GM12878 (cell line): Measurements from ENCODE around the gene LTB4R2. TPM values are rescaled to one million over a fixed set of nuclear protein-coding genes. Genes with fewer than 3 reads are reported as not detected.

Source experiments
- ATAC-seq: fragments of 200-7000 bp; cut with Tn5 transposase; 3 replicates; pipeline ENCODE4 v1.9.1; 2020; ENCODE audit warnings: mild to moderate bottlenecking, moderate library complexity
- BruUV-seq: library from RNA; stranded (reverse); fragments of 400-500 nt; replicated peaks from 2 replicates; lab custom pipeline; 2021; lab: Mats Ljungman, UMichigan
- CTCF ChIA-PET: fragments of 300-600 bp; sonication (Branson Sonifier 250); formaldehyde crosslinking; extraction: SDS; loops from one replicate; lab custom pipeline; 2021; ENCODE audit warnings: inconsistent platforms; lab: Yijun Ruan, JAX
- POLR2A ChIA-PET: fragments of 350-600 bp; formaldehyde crosslinking; extraction: SDS; loops from one replicate; lab custom pipeline; 2021; ENCODE audit warnings: inconsistent platforms; lab: Charles Lee
- RAD21 ChIA-PET: fragments of 300-600 bp; sonication (Branson Sonifier 250); formaldehyde crosslinking; loops from one replicate; lab custom pipeline; 2023; ENCODE audit warnings: antibody characterized with exemption; ENCODE audit not compliant: unreplicated experiment; lab: Charles Lee
- SMC1A ChIA-PET: fragments of 300-600 bp; sonication (Branson Sonifier 250); formaldehyde crosslinking; loops from one replicate; lab custom pipeline; 2023; ENCODE audit not compliant: unreplicated experiment, uncharacterized antibody; lab: Charles Lee
- DNase-seq: peaks from one replicate; pipeline ENCODE4 v3.0.0-alpha.2; 2011; ENCODE audit warnings: low read depth, low spot score
- FAIRE-seq: peaks from 3 replicates; lab custom pipeline; 2011; peaks lifted over from hg19 to GRCh38; lab: Jason Lieb, UNC
- H2AFZ ChIP-seq: 2 replicates; pipeline ENCODE4 v1.6.0; 2011; ENCODE audit warnings: low read depth, low read length, control low read depth; ENCODE audit not compliant: control insufficient read depth
- H3K27ac ChIP-seq: 2 replicates; pipeline ENCODE4 v1.5.1; 2011; ENCODE audit warnings: control low read depth; ENCODE audit not compliant: control insufficient read depth, insufficient read depth
- H3K27me3 ChIP-seq, 2 experiments: replicated peaks in 1 of 2; 2 replicates each; pipeline versions ENCODE4 v1.6.0 to v1.6.1; 2011; ENCODE audit warnings: low read length in 1 of 2; ENCODE audit not compliant: control insufficient read depth in 2 of 2, insufficient read depth in 2 of 2
- H3K36me3 ChIP-seq, 2 experiments: 2 replicates each; pipeline ENCODE4 v1.5.1; 2011; ENCODE audit warnings: low read length in 1 of 2; ENCODE audit not compliant: control insufficient read depth in 2 of 2, insufficient read depth in 2 of 2
- H3K4me1 ChIP-seq: 2 replicates; pipeline ENCODE4 v1.6.1; 2011; ENCODE audit warnings: mild to moderate bottlenecking, low read length, moderate library complexity, mixed read lengths; ENCODE audit not compliant: control insufficient read depth, insufficient read depth
- H3K4me2 ChIP-seq: 2 replicates; pipeline ENCODE4 v1.6.0; 2011; ENCODE audit warnings: control low read depth; ENCODE audit not compliant: control insufficient read depth, insufficient read depth
- H3K4me3 ChIP-seq: fragments of 200-600 bp; sonication (generic); 2 replicates; pipeline ENCODE4 v1.5.1; 2016
- H3K79me2 ChIP-seq: 2 replicates; pipeline ENCODE4 v1.6.0; 2011; ENCODE audit warnings: low read length; ENCODE audit not compliant: control insufficient read depth, insufficient read depth
- H3K9ac ChIP-seq: 2 replicates; pipeline ENCODE4 v1.8.0; 2011; ENCODE audit warnings: low read length, control low read depth, mixed read lengths; ENCODE audit not compliant: control insufficient read depth, insufficient read depth
- H3K9me3 ChIP-seq: replicated peaks from 3 replicates; pipeline ENCODE4 v1.5.1; 2011; ENCODE audit warnings: mild to moderate bottlenecking, low read length; ENCODE audit not compliant: control insufficient read depth, insufficient read depth
- H4K20me1 ChIP-seq: 2 replicates; pipeline ENCODE4 v1.6.0; 2011; ENCODE audit not compliant: control insufficient read depth, insufficient read depth
- IKZF2 ChIP-seq, 2 experiments: fragments of 450-650 bp; IDR thresholded peaks; 2 replicates each; pipeline ENCODE4 v1.6.1; 2017; ENCODE audit warnings: mild to moderate bottlenecking in 2 of 2, moderate library complexity in 2 of 2
- SMAD5 ChIP-seq: IDR thresholded peaks from 2 replicates; pipeline ENCODE4 v1.6.1; 2016; ENCODE audit warnings: antibody characterized with exemption, low read depth
- SP1 ChIP-seq: IDR thresholded peaks from one replicate; pipeline ENCODE4 v1.6.1; 2011; ENCODE audit warnings: low read depth, low read length
- SPI1 ChIP-seq: IDR thresholded peaks from 2 replicates; pipeline ENCODE4 v1.6.1; 2011; ENCODE audit warnings: low read depth, mild to moderate bottlenecking, low read length, moderate library complexity, borderline replicate concordance; ENCODE audit not compliant: insufficient read depth
- WRNIP1 ChIP-seq: IDR thresholded peaks from 2 replicates; pipeline ENCODE4 v1.6.1; 2011; ENCODE audit warnings: low read depth, low read length, improper control_type of control experiment, borderline replicate concordance
- ZNF217 ChIP-seq: fragments of 450-650 bp; IDR thresholded peaks from 2 replicates; pipeline ENCODE4 v1.6.1; 2017; ENCODE audit warnings: antibody characterized with exemption, mild to moderate bottlenecking
- WGBS: methylation state at CpG from one replicate; pipeline ENCODE4 v1.1.6; 2016; ENCODE audit warnings: low lambda C conversion rate; ENCODE audit not compliant: insufficient replicate concordance, insufficient coverage; ENCODE audit errors: missing lambda C conversion rate; 5-methylcytosine and 5-hydroxymethylcytosine counted together
- in situ Hi-C: fragments of 300-500 bp; cut with MboI; formaldehyde crosslinking; loops from 9 replicates; pipeline ENCODE4 v1.14.3; 2018; ENCODE audit warnings: mixed read lengths
- intact Hi-C: fragments of 100-400 bp; cut with micrococcal nuclease; formaldehyde crosslinking; loops from one replicate; pipeline ENCODE4 v1.14.2; 2022; ENCODE audit not compliant: unreplicated experiment
- polyA plus RNA-seq, 11 experiments: library from polyadenylated mRNA; depleted of rRNA in 4 of 11; unstranded in 6 of 11; stranded (reverse) in 5 of 11; fragments of >200 nt; fragmentation: Nextera tagmentation in 4 of 11; fragmentation: Illumina TruSeq in 1 of 11; extraction: Ambion mirVana in 4 of 11; extraction: Trizol in 1 of 11; gene quantifications; 1 replicate in 1 of 11; 2 replicates in 10 of 11; pipeline versions ENCODE4 v1.2.1 to v1.2.3, GENCODE V29; 2011 to 2016; ENCODE audit warnings: inconsistent platforms in 2 of 11, missing spikeins in 2 of 11, low read depth in 1 of 11
- total RNA-seq, 4 experiments: library from RNA; depleted of rRNA in 3 of 4; stranded (reverse); fragments of >200 nt in 3 of 4; fragmentation: Illumina TruSeq in 1 of 4; extraction: Trizol in 1 of 4; gene quantifications; 2 replicates each; pipeline versions ENCODE4 v1.2.1 to v1.2.3, GENCODE V29; 2013 to 2021
- TF ChIP-seq, protein P1 (sequence below): IDR thresholded peaks from 2 replicates; pipeline ENCODE4 v1.6.1; 2012; ENCODE audit warnings: improper control_type of control experiment, low read depth, low read length; ENCODE audit not compliant: insufficient replicate concordance

LTB4R2 gene
- total and polyA plus RNA-seq, 10 of the 15 experiments (the other 5 are each of a cell fraction or from before 2014, with no cell fraction given) = 0.06 to 16.0 (median 2.6) TPM

DNA sequence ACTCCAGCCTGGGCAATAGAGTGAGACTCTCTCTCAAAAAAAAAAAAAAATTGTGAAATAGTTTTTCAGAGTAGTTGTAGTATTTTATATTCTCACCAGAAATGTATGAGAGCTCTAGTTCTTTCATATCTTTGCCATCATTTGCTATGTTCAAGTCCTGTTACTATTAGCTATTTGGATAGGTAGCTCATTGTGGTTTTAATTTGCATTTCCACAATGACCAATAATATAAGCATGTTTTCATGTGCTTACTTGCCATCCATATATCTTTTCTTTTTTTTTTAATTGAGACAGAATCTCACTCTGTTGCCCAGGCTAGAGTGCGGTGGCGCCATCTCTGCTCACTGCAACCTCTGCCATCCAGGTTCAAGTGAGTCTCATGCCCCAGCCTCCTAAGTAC, 38.2 kb downstream of the LTB4R2 start:
- POLR2A ChIA-PET = interaction anchor here (0.7 kb wide), 2 partner anchors 279 to 545 kb away, joined by 3 to 4 read pairs; no protein-coding TSS in a partner anchor
- no peaks in the 10 kb centered on the region for H4K20me1 ChIP-seq
- no TSS peak for BruUV-seq
- H3K27me3 ChIP-seq = peaks cover 1 to 4% of the 10 kb centered on the region in 2 experiments; a peak in 3 of 4 replicates
- TF ChIP-seq SP1 (no peak), IKZF2 (IDR thresholded peaks at IDR 0.05) (no peak), ZNF217 (no peak), SMAD5 (no peak), WRNIP1 (no peak), SPI1 (no peak)
- TF ChIP-seq, protein P1, sequence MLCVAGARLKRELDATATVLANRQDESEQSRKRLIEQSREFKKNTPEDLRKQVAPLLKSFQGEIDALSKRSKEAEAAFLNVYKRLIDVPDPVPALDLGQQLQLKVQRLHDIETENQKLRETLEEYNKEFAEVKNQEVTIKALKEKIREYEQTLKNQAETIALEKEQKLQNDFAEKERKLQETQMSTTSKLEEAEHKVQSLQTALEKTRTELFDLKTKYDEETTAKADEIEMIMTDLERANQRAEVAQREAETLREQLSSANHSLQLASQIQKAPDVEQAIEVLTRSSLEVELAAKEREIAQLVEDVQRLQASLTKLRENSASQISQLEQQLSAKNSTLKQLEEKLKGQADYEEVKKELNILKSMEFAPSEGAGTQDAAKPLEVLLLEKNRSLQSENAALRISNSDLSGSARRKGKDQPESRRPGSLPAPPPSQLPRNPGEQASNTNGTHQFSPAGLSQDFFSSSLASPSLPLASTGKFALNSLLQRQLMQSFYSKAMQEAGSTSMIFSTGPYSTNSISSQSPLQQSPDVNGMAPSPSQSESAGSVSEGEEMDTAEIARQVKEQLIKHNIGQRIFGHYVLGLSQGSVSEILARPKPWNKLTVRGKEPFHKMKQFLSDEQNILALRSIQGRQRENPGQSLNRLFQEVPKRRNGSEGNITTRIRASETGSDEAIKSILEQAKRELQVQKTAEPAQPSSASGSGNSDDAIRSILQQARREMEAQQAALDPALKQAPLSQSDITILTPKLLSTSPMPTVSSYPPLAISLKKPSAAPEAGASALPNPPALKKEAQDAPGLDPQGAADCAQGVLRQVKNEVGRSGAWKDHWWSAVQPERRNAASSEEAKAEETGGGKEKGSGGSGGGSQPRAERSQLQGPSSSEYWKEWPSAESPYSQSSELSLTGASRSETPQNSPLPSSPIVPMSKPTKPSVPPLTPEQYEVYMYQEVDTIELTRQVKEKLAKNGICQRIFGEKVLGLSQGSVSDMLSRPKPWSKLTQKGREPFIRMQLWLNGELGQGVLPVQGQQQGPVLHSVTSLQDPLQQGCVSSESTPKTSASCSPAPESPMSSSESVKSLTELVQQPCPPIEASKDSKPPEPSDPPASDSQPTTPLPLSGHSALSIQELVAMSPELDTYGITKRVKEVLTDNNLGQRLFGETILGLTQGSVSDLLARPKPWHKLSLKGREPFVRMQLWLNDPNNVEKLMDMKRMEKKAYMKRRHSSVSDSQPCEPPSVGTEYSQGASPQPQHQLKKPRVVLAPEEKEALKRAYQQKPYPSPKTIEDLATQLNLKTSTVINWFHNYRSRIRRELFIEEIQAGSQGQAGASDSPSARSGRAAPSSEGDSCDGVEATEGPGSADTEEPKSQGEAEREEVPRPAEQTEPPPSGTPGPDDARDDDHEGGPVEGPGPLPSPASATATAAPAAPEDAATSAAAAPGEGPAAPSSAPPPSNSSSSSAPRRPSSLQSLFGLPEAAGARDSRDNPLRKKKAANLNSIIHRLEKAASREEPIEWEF = no peak
- intact Hi-C loops (no loop called here), in situ Hi-C loops (no loop called here)
- H3K9ac ChIP-seq = no peak overlapping the region
- H3K4me3 ChIP-seq = no peak overlapping the region
- FAIRE-seq (no peak), ATAC-seq (no peak), DNase-seq (no peak)
- H2AFZ ChIP-seq = no peak overlapping the region
- SMC1A ChIA-PET = interaction anchor here (0.7 to 1.9 kb wide), 3 partner anchors 10 to 84 kb away, joined by 3 to 8 read pairs (median 5); no protein-coding TSS in a partner anchor
- no peaks in the 10 kb centered on the region for H3K36me3 ChIP-seq
- H3K9me3 ChIP-seq = no peaks in the 10 kb centered on the region
- H3K4me1 ChIP-seq = no peaks in the 10 kb centered on the region
- no peak overlapping the region for H3K27ac ChIP-seq
- H3K79me2 ChIP-seq = no peaks in the 10 kb centered on the region
- CTCF ChIA-PET = interaction anchor here (0.6 to 4.5 kb wide), 7 partner anchors 15 to 790 kb away, joined by 3 to 39 read pairs (median 4); no protein-coding TSS in a partner anchor
- 97% methylated on average over 2 of the region's 2 CpGs for WGBS
- RAD21 ChIA-PET = interaction anchor here (2.0 to 2.2 kb wide), 2 partner anchors 14 to 83 kb away, joined by 7 read pairs; partner anchors contain the start of gene ADCY4
- no peak overlapping the region for H3K4me2 ChIP-seq
